ENCODE data around the gene LYPD6B. TPM values are rescaled to one million over a fixed set of nuclear protein-coding genes. Genes with fewer than 3 reads are reported as not detected.

LYPD6B gene
- total and polyA plus RNA-seq, 10 of the 15 experiments (the other 5 are each of a cell fraction or from before 2014, with no cell fraction given), result 1.0 to 6.6 (median 4.0) TPM

- TF ChIP-seq ZBTB4 (CRISPR knock-in tag; IDR thresholded peaks at IDR 0.05) (no peak), MEF2A (IDR thresholded peaks at IDR 0.05; ENCODE audit: insufficient read depth, low read depth, low read length) (no peak), RELB (IDR thresholded peaks at IDR 0.05; ENCODE audit: low read depth) (no peak), CHD4 (IDR thresholded peaks at IDR 0.05) (no peak), TCF12 (IDR thresholded peaks at IDR 0.05; ENCODE audit: low read depth, low read length) (no peak), PBX3 (IDR thresholded peaks at IDR 0.05; ENCODE audit: insufficient replicate concordance, low read depth, low read length) (peak; percentile 83), JUNB (IDR thresholded peaks at IDR 0.05) (no peak), YY1 (IDR thresholded peaks at IDR 0.05; ENCODE audit: low read depth, low read length) (peak; percentile 50; the same call in 1 of the 2 replicates), MXI1 (IDR thresholded peaks at IDR 0.05; ENCODE audit: low read depth, low read length) (no peak), NFXL1 (IDR thresholded peaks at IDR 0.05; ENCODE audit: borderline replicate concordance) (no peak), SMC3 (IDR thresholded peaks at IDR 0.05; ENCODE audit: borderline replicate concordance, low read length) (peak; percentile 64)
These were observed 2.0 kb downstream of the LYPD6B start (continued) for GRCh38 chr2:149040451-149040850.
